Peyer's patch (tissue), 4 donors: ENCODE data around the gene ZFHX3.

Source experiments
- POLR2A ChIP-seq, 2 donors: fragments of 450-650 bp; IDR thresholded peaks; one replicate each; pipeline ENCODE4 v1.5.1; 2017; ENCODE audit warnings: antibody characterized with exemption in 2 of 2, mild to moderate bottlenecking in 2 of 2, moderate library complexity in 2 of 2
- TF ChIP-seq, protein P1 (sequence below), 6 experiments: fragments of 450-650 bp in 4 of 6; fragments of 200-600 bp in 2 of 6; sonication (generic) in 1 of 6; IDR thresholded peaks; one replicate each; pipeline ENCODE4 v1.5.1; 2017 to 2019; ENCODE audit warnings: antibody characterized with exemption in 6 of 6, mild to moderate bottlenecking in 3 of 6, moderate library complexity in 1 of 6

- TF ChIP-seq, protein P1, sequence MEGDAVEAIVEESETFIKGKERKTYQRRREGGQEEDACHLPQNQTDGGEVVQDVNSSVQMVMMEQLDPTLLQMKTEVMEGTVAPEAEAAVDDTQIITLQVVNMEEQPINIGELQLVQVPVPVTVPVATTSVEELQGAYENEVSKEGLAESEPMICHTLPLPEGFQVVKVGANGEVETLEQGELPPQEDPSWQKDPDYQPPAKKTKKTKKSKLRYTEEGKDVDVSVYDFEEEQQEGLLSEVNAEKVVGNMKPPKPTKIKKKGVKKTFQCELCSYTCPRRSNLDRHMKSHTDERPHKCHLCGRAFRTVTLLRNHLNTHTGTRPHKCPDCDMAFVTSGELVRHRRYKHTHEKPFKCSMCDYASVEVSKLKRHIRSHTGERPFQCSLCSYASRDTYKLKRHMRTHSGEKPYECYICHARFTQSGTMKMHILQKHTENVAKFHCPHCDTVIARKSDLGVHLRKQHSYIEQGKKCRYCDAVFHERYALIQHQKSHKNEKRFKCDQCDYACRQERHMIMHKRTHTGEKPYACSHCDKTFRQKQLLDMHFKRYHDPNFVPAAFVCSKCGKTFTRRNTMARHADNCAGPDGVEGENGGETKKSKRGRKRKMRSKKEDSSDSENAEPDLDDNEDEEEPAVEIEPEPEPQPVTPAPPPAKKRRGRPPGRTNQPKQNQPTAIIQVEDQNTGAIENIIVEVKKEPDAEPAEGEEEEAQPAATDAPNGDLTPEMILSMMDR (IDR thresholded peaks at IDR 0.05) = no peak
- TF ChIP-seq POLR2A (IDR thresholded peaks at IDR 0.05) = no peak
Observed at GRCh38 chr16:72848028-72848400, 199.9 kb downstream of the ZFHX3 start.
